ENCODE data around the gene PEX19.

The PEX19 gene

DNA sequence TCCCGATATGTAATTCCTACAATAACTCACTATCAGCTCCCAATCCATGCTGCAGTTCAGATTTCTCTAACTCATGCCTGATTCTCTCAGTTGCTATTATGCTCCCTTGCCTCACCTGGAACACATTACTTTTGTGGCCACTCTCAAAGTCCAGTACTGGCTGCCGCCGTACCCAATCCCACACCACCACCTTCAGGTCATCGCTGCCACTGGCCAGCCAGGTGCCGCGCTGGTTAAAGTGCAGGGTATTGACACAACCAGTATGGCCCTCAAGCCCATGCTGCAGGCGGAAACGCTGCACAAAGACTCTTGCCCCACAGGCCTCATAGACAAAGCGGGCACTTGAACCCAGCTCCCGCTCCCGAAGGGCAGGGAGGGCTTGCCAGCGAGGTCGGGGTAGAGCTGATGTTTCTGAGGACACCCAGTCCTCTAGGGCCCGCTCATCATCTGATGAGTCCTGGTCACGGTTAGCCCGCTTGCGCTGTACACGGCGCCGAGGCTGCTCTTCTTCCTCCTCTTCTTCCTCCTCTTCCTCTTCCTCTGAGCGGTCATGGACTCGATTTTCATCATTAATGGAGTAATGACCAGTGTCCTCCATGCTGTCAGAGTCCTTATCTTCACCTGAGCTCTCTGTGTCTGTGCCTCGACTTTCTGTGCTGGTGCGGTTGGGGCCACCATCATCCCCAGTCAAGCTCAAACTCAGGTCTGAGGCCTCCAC lies 45.2 kb downstream of the PEX19 start:
- no peak overlapping the region for H3K4me3 ChIP-seq (ENCODE audit: low read depth, low read length)
- DNase-seq (ENCODE audit: low read depth): no peak
- TF ChIP-seq, protein P1, sequence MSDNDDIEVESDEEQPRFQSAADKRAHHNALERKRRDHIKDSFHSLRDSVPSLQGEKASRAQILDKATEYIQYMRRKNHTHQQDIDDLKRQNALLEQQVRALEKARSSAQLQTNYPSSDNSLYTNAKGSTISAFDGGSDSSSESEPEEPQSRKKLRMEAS (IDR thresholded peaks at IDR 0.05; ENCODE audit: low read depth, low read length): no peak
- TF ChIP-seq CTCF (IDR thresholded peaks at IDR 0.05; ENCODE audit: low read depth, low read length) (no peak), POLR2A (IDR thresholded peaks at IDR 0.05; ENCODE audit: extremely low read depth, insufficient read length) (no peak), MYC (IDR thresholded peaks at IDR 0.05; ENCODE audit: low read depth, low read length) (no peak)

GRCh38 chr1:160238408-160238807 lies 46.5 kb downstream of the PEX19 start:
- no peak overlapping the region for H3K4me3 ChIP-seq (ENCODE audit: low read depth, low read length)
- no peak for TF ChIP-seq MYC (IDR thresholded peaks at IDR 0.05; ENCODE audit: low read depth, low read length)
- TF ChIP-seq CTCF (IDR thresholded peaks at IDR 0.05; ENCODE audit: low read depth, low read length): no peak
- TF ChIP-seq POLR2A (IDR thresholded peaks at IDR 0.05; ENCODE audit: extremely low read depth, insufficient read length): no peak
- TF ChIP-seq, protein P1 (IDR thresholded peaks at IDR 0.05; ENCODE audit: low read depth, low read length): no peak
- no peak for DNase-seq (ENCODE audit: low read depth)

DNA sequence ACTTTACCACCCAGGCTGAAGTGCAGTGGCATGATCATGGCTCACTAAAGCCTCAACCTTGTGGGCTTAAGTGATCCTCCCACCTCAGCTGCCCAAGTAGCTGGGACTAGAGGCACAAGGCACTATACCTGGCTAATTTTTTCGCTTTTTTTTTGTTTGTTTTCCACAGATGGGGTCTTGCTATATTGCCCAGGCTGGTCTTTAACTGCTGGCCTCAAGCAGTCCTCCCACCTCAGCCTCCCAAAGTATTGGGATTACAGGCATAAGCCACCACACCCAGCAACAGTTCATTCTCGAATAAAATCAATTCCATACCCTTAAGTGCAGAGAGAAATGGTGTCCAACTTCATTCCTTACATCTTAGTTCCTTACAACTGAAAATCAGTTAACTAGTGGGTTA lies 47.4 kb downstream of the PEX19 start:
- TF ChIP-seq, protein P1 (IDR thresholded peaks at IDR 0.05; ENCODE audit: low read depth, low read length): no peak
- TF ChIP-seq POLR2A (IDR thresholded peaks at IDR 0.05; ENCODE audit: extremely low read depth, insufficient read length): no peak
- DNase-seq (ENCODE audit: low read depth): no peak
- no peak overlapping the region for H3K4me3 ChIP-seq (ENCODE audit: low read depth, low read length)

DNA sequence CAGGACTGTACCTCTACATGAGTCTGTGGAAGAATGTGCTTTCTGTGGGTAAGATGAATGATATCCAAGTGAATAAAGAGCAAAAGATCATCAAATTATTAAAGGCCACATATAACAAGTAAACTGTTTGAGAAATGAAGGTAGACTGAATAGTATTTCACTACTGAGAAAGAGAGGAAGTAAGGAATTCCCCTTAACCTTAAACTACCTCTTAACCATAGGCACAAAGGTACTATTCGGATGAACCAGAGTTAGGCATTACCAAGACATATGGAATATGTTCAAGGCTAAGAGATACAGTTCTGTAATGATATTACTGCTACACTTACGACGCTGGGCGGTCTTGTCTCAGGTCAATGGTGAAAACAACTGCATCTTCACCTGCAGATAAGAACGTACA lies 48.1 kb downstream of the PEX19 start:
- TF ChIP-seq POLR2A (IDR thresholded peaks at IDR 0.05; ENCODE audit: extremely low read depth, insufficient read length): no peak
- no peak for TF ChIP-seq CTCF (IDR thresholded peaks at IDR 0.05; ENCODE audit: low read depth, low read length)
- TF ChIP-seq MYC (IDR thresholded peaks at IDR 0.05; ENCODE audit: low read depth, low read length): no peak
- TF ChIP-seq, protein P1 (IDR thresholded peaks at IDR 0.05; ENCODE audit: low read depth, low read length): no peak
- no peak for DNase-seq (ENCODE audit: low read depth)
- no peak overlapping the region for H3K4me3 ChIP-seq (ENCODE audit: low read depth, low read length)

DNA sequence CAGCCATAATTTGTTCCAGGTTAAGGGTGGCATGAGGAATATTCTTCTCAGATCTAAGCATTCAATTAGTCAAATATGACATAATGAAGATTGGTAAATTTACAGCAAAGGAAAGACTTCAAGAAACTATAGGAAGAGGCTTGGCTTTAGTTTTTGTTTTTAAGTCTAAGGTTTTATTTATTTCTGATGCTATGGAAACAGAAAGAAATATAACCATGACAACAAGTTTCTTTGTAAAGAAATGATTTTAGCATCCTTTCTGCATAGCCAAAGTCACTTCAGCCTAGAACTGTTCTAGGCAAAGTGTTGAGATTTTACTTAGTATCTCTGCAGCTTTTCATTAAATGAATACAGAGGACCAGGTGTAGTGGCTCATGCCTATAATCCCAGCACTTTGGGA lies 52.0 kb downstream of the PEX19 start:
- TF ChIP-seq CTCF (IDR thresholded peaks at IDR 0.05; ENCODE audit: low read depth, low read length) (no peak), MYC (IDR thresholded peaks at IDR 0.05; ENCODE audit: low read depth, low read length) (no peak), POLR2A (IDR thresholded peaks at IDR 0.05; ENCODE audit: extremely low read depth, insufficient read length) (no peak)
- TF ChIP-seq, protein P1 (IDR thresholded peaks at IDR 0.05; ENCODE audit: low read depth, low read length): no peak
- H3K4me3 ChIP-seq (ENCODE audit: low read depth, low read length): no peak overlapping the region
- no peak for DNase-seq (ENCODE audit: low read depth)

- TF ChIP-seq CTCF (IDR thresholded peaks at IDR 0.05; ENCODE audit: low read depth, low read length) (no peak), MYC (IDR thresholded peaks at IDR 0.05; ENCODE audit: low read depth, low read length) (no peak), POLR2A (IDR thresholded peaks at IDR 0.05; ENCODE audit: extremely low read depth, insufficient read length) (no peak)
- TF ChIP-seq, protein P1 (IDR thresholded peaks at IDR 0.05; ENCODE audit: low read depth, low read length): no peak
- no peak for DNase-seq (ENCODE audit: low read depth)
- no peak overlapping the region for H3K4me3 ChIP-seq (ENCODE audit: low read depth, low read length)
Measured at GRCh38 chr1:160228431-160228830, 56.5 kb downstream of the PEX19 start.
